Gastrocnemius medialis (tissue), 4 donors: ENCODE results near the gene CFAP57. TPM values are rescaled to one million over a fixed set of nuclear protein-coding genes. Genes with fewer than 3 reads are reported as not detected.

Experiments
- ATAC-seq, 2 donors: fragments of 150-250 bp; one replicate each; pipeline ENCODE4 v1.9.1; 2016
- DNase-seq, 2 donors: peaks; one replicate each; pipeline ENCODE4 v3.0.0-alpha.2; 2019
- H3K27ac ChIP-seq, 4 donors: fragments of 200-600 bp; sonication (generic); 1 replicate in 1 of 4; 2 replicates in 3 of 4; pipeline ENCODE4 v1.5.1; 2016 to 2018; ENCODE audit warnings: mild to moderate bottlenecking in 2 of 4, moderate library complexity in 1 of 4
- H3K27me3 ChIP-seq, 3 donors: fragments of 200-600 bp; sonication (generic) in 2 of 3; 1 replicate in 1 of 3; 2 replicates in 2 of 3; pipeline versions ENCODE4 v1.5.1 to v1.6.0; 2016 to 2019; ENCODE audit warnings: mild to moderate bottlenecking in 1 of 3, moderate library complexity in 1 of 3
- H3K36me3 ChIP-seq, 2 donors: fragments of 200-600 bp; sonication (generic) in 1 of 2; one replicate each; pipeline ENCODE4 v1.5.1; 2017 to 2018
- H3K4me1 ChIP-seq, 2 donors: fragments of 200-600 bp; sonication (generic) in 1 of 2; one replicate each; pipeline ENCODE4 v1.5.1; 2016 to 2017; ENCODE audit warnings: mild to moderate bottlenecking in 2 of 2
- H3K4me3 ChIP-seq, 4 donors: fragments of 200-600 bp; sonication (generic) in 3 of 4; 1 replicate in 1 of 4; 2 replicates in 3 of 4; pipeline ENCODE4 v1.5.1; 2016 to 2019; ENCODE audit warnings: mild to moderate bottlenecking in 2 of 4
- H3K9me3 ChIP-seq, 3 donors: fragments of 200-600 bp; sonication (generic) in 2 of 3; 1 replicate in 1 of 3; 2 replicates in 2 of 3; pipeline ENCODE4 v1.5.1; 2016 to 2019
- CTCF ChIP-seq, 5 experiments: fragments of 450-650 bp in 3 of 5; fragments of 200-600 bp in 2 of 5; sonication (generic) in 2 of 5; IDR thresholded peaks in 4 of 5; conservative IDR thresholded peaks in 1 of 5; 1 replicate in 4 of 5; 2 replicates in 1 of 5; pipeline ENCODE4 v1.5.1; 2016 to 2019; ENCODE audit warnings: antibody characterized with exemption in 5 of 5, mild to moderate bottlenecking in 3 of 5, moderate library complexity in 3 of 5
- POLR2A ChIP-seq, 2 donors: fragments of 450-650 bp; IDR thresholded peaks; one replicate each; pipeline ENCODE4 v1.6.1; 2017; ENCODE audit warnings: antibody characterized with exemption in 2 of 2, mild to moderate bottlenecking in 2 of 2, moderate library complexity in 2 of 2
- in situ Hi-C, 4 donors: fragments of 200-750 bp; cut with MboI; loops; one replicate each; pipeline versions ENCODE4 v1.15.0 to v1.8.0; 2017; ENCODE audit warnings: low sequenced_read_pairs in 4 of 4
- intact Hi-C: fragments of 100-400 bp; cut with DNase I; formaldehyde crosslinking; loops from one replicate; pipeline ENCODE4 v1.15.1; 2023; ENCODE audit warnings: low total_unique reads
- total RNA-seq, 4 donors: library from RNA; depleted of rRNA; stranded (reverse); fragments of >200 nt; gene quantifications; one replicate each; pipeline versions ENCODE4 v1.1.0 to v1.2.3, GENCODE V29; 2016

The CFAP57 gene
- total RNA-seq, 4 donors from 2014 or later: 0.10 to 0.13 TPM; not detected in 2

GRCh38 chr1:43293176-43293575, 121.0 kb downstream of the CFAP57 start:
- intact Hi-C loops (no loop called here), in situ Hi-C loops (no loop called here)
- peaks cover 19 to 33% of the 10 kb centered on the region in 2 donors for H3K4me1 ChIP-seq

GRCh38 chr1:43293896-43294760, 122.0 kb downstream of the CFAP57 start:
- in situ Hi-C loops: no loop called here

More at GRCh38 chr1:43293176-43293575, 121.0 kb downstream of the CFAP57 start:
- TF ChIP-seq POLR2A (IDR thresholded peaks at IDR 0.05): no peak
- TF ChIP-seq CTCF (IDR thresholded peaks at IDR 0.05 in 4 of 5, conservative IDR thresholded peaks at IDR 0.05 in 1 of 5): no peak
- ATAC-seq: no peak
- DNase-seq: no peak
- no peak overlapping the region for H3K4me3 ChIP-seq
- H3K27ac ChIP-seq: peak overlapping the region; percentile 76 to 84 (median 82)
- H3K36me3 ChIP-seq: no peaks in the 10 kb centered on the region
- H3K9me3 ChIP-seq: no peaks in the 10 kb centered on the region
- H3K27me3 ChIP-seq: no peaks in the 10 kb centered on the region

GRCh38 chr1:43294761-43295160, 122.6 kb downstream of the CFAP57 start:
- ATAC-seq: no peak

More at GRCh38 chr1:43293896-43294760, 122.0 kb downstream of the CFAP57 start:
- ATAC-seq (peak; percentile 83), DNase-seq (no peak)
- Histone ChIP-seq H3K9me3 (no peaks in the 10 kb centered on the region), H3K27ac (peak overlapping the region; percentile 76 to 84 (median 82)), H3K4me3 (no peak overlapping the region), H3K27me3 (no peaks in the 10 kb centered on the region), H3K36me3 (no peaks in the 10 kb centered on the region), H3K4me1 (peaks cover 19 to 33% of the 10 kb centered on the region in 2 donors)
- intact Hi-C loops: no loop called here
- TF ChIP-seq CTCF (IDR thresholded peaks at IDR 0.05 in 4 of 5, conservative IDR thresholded peaks at IDR 0.05 in 1 of 5) (no peak), POLR2A (IDR thresholded peaks at IDR 0.05) (peak; percentile 7 to 33)

GRCh38 chr1:43296207-43296606, 124.1 kb downstream of the CFAP57 start:
- DNase-seq (no peak), ATAC-seq (no peak)
- in situ Hi-C loops: no loop called here
- intact Hi-C loops: loop anchor here (5.0 kb wide), 1 partner anchor 61 kb away; the partner anchor contains the start of gene CDC20
- Histone ChIP-seq H3K36me3 (no peaks in the 10 kb centered on the region), H3K9me3 (no peaks in the 10 kb centered on the region), H3K27me3 (no peaks in the 10 kb centered on the region), H3K4me3 (no peak overlapping the region), H3K4me1 (peaks cover 19 to 33% of the 10 kb centered on the region in 2 donors), H3K27ac (peak overlapping the region; percentile 76 to 84 (median 82))
- TF ChIP-seq POLR2A (IDR thresholded peaks at IDR 0.05) (no peak), CTCF (IDR thresholded peaks at IDR 0.05 in 4 of 5, conservative IDR thresholded peaks at IDR 0.05 in 1 of 5) (no peak)

More at GRCh38 chr1:43294761-43295160, 122.6 kb downstream of the CFAP57 start:
- Histone ChIP-seq H3K4me3 (no peak overlapping the region), H3K4me1 (peaks cover 19 to 33% of the 10 kb centered on the region in 2 donors), H3K27ac (peak overlapping the region; percentile 76 to 84 (median 82)), H3K27me3 (no peaks in the 10 kb centered on the region), H3K9me3 (no peaks in the 10 kb centered on the region), H3K36me3 (no peaks in the 10 kb centered on the region)
- intact Hi-C loops (loop anchor here (5.0 kb wide), 1 partner anchor 63 kb away; the partner anchor contains the start of gene CDC20), in situ Hi-C loops (no loop called here)
- TF ChIP-seq POLR2A (IDR thresholded peaks at IDR 0.05) (no peak), CTCF (IDR thresholded peaks at IDR 0.05 in 4 of 5, conservative IDR thresholded peaks at IDR 0.05 in 1 of 5) (no peak)
- no peak for DNase-seq
